HS-5 (cell line): ENCODE results near the gene CTDNEP1.
"Not testable (repeated sequence)": the region's sequence is repeated elsewhere in the genome, so short reads cannot be mapped to it uniquely, and the experiment has no call there.

ENCODE experiments used
- DNase-seq: peaks from one replicate; pipeline ENCODE4 v3.0.0-alpha.2; 2012; ENCODE audit warnings: low read depth

Gene CTDNEP1

GRCh38 chr17:7246779-7247178 lies 4.8 kb downstream of the CTDNEP1 start:
- DNase-seq = no peak

GRCh38 chr17:7243838-7244237 lies 7.7 kb downstream of the CTDNEP1 start:
- not testable (repeated sequence) for DNase-seq

- no peak for DNase-seq
Observed at GRCh38 chr17:7243453-7243729, 8.1 kb downstream of the CTDNEP1 start.

- peak; percentile 94 for DNase-seq
Observed at GRCh38 chr17:7242717-7243452, 8.6 kb downstream of the CTDNEP1 start.

- DNase-seq = peak; percentile 86
Observed at GRCh38 chr17:7241783-7242716, 9.5 kb downstream of the CTDNEP1 start, which contains the start of gene GABARAP. Gene GABARAP, minus strand, starts transcription at chr17:7242449. Its CDS starts 119 bp downstream, at chr17:7242330.

- DNase-seq = no peak
Observed at GRCh38 chr17:7241090-7241733, 10.3 kb downstream of the CTDNEP1 start.

- no peak for DNase-seq
Observed at GRCh38 chr17:7240375-7240774, 11.2 kb downstream of the CTDNEP1 start.

- peak; percentile 98 for DNase-seq
Observed at GRCh38 chr17:7239091-7240027, 12.2 kb downstream of the CTDNEP1 start, which contains the start of gene PHF23. Gene PHF23, minus strand, starts transcription at chr17:7239457. Its CDS starts 178 bp downstream, at chr17:7239279.

- DNase-seq = no peak
Observed at GRCh38 chr17:7238420-7239090, 13.0 kb downstream of the CTDNEP1 start.

GRCh38 chr17:7237761-7238419 lies 13.6 kb downstream of the CTDNEP1 start:
- DNase-seq = no peak

GRCh38 chr17:7237266-7237760 lies 14.2 kb downstream of the CTDNEP1 start:
- no peak for DNase-seq

GRCh38 chr17:7236808-7237207 lies 14.7 kb downstream of the CTDNEP1 start:
- DNase-seq = no peak

GRCh38 chr17:7235693-7236665 lies 15.6 kb downstream of the CTDNEP1 start:
- DNase-seq = no peak

- DNase-seq = no peak
Observed at GRCh38 chr17:7234083-7234951, 17.2 kb downstream of the CTDNEP1 start, which contains the start of gene DVL2. Gene DVL2, minus strand, starts transcription at chr17:7234517. Its CDS starts 255 bp downstream, at chr17:7234262.

- DNase-seq = no peak
Observed at GRCh38 chr17:7233701-7234082, 17.8 kb downstream of the CTDNEP1 start.

- DNase-seq = no peak
Observed at GRCh38 chr17:7232114-7232513, 19.4 kb downstream of the CTDNEP1 start.

GRCh38 chr17:7229504-7229903 lies 22.0 kb downstream of the CTDNEP1 start:
- DNase-seq = no peak

GRCh38 chr17:7228920-7229319 lies 22.6 kb downstream of the CTDNEP1 start:
- no peak for DNase-seq
